ENCODE measurements around the gene MTAP. TPM values are rescaled to one million over a fixed set of nuclear protein-coding genes. Genes with fewer than 3 reads are reported as not detected.

Gene MTAP
- total RNA-seq, 1 donor from 2014 or later = 35.2 TPM

GRCh38 chr9:21923694-21924093, 121.3 kb downstream of the MTAP start:
- no peak for TF ChIP-seq CTCF (IDR thresholded peaks at IDR 0.05)
- Histone ChIP-seq H3K36me3 (no peaks in the 10 kb centered on the region), H3K27ac (no peak overlapping the region), H3K4me1 (peaks cover 8% of the 10 kb centered on the region), H3K4me3 (no peak overlapping the region), H3K9me3 (no peaks in the 10 kb centered on the region), H3K27me3 (ENCODE audit: low read depth) (no peaks in the 10 kb centered on the region)
- intact Hi-C loops (cut with DNase I) = no loop called here
- no peak for DNase-seq
- ATAC-seq = no peak

GRCh38 chr9:21927752-21928151, 125.3 kb downstream of the MTAP start:
- TF ChIP-seq CTCF (IDR thresholded peaks at IDR 0.05) = no peak
- intact Hi-C loops (cut with DNase I) = no loop called here
- Histone ChIP-seq H3K4me1 (no peaks in the 10 kb centered on the region), H3K9me3 (no peaks in the 10 kb centered on the region), H3K36me3 (no peaks in the 10 kb centered on the region), H3K4me3 (no peak overlapping the region), H3K27me3 (ENCODE audit: low read depth) (no peaks in the 10 kb centered on the region), H3K27ac (no peak overlapping the region)
- DNase-seq (no peak), ATAC-seq (no peak)

- Histone ChIP-seq H3K4me3 (no peak overlapping the region), H3K27ac (no peak overlapping the region), H3K27me3 (ENCODE audit: low read depth) (no peaks in the 10 kb centered on the region), H3K36me3 (no peaks in the 10 kb centered on the region), H3K4me1 (no peaks in the 10 kb centered on the region), H3K9me3 (no peaks in the 10 kb centered on the region)
- TF ChIP-seq CTCF (IDR thresholded peaks at IDR 0.05) = no peak
- intact Hi-C loops (cut with DNase I) = no loop called here
- ATAC-seq (no peak), DNase-seq (no peak)
Measured at GRCh38 chr9:21931428-21931827, 129.0 kb downstream of the MTAP start.

GRCh38 chr9:21933281-21933680, 130.8 kb downstream of the MTAP start:
- ATAC-seq (no peak), DNase-seq (no peak)
- no peaks in the 10 kb centered on the region for H3K27me3 ChIP-seq (ENCODE audit: low read depth)
- H3K9me3 ChIP-seq = no peaks in the 10 kb centered on the region
- no peak overlapping the region for H3K27ac ChIP-seq
- no peaks in the 10 kb centered on the region for H3K36me3 ChIP-seq
- intact Hi-C loops (cut with DNase I) = no loop called here
- no peak for TF ChIP-seq CTCF (IDR thresholded peaks at IDR 0.05)
- H3K4me1 ChIP-seq = no peaks in the 10 kb centered on the region
- no peak overlapping the region for H3K4me3 ChIP-seq

- H3K27ac ChIP-seq = no peak overlapping the region
- TF ChIP-seq CTCF (IDR thresholded peaks at IDR 0.05) = no peak
- no peak overlapping the region for H3K4me3 ChIP-seq
- no peaks in the 10 kb centered on the region for H3K4me1 ChIP-seq
- DNase-seq = no peak
- intact Hi-C loops (cut with DNase I) = no loop called here
- no peaks in the 10 kb centered on the region for H3K9me3 ChIP-seq
- no peaks in the 10 kb centered on the region for H3K27me3 ChIP-seq (ENCODE audit: low read depth)
- no peak for ATAC-seq
- H3K36me3 ChIP-seq = no peaks in the 10 kb centered on the region
Measured at GRCh38 chr9:21933865-21934264, 131.4 kb downstream of the MTAP start.

GRCh38 chr9:21935631-21936030, 133.2 kb downstream of the MTAP start:
- H3K27ac ChIP-seq = no peak overlapping the region
- no peaks in the 10 kb centered on the region for H3K4me1 ChIP-seq
- TF ChIP-seq CTCF (IDR thresholded peaks at IDR 0.05) = no peak
- H3K36me3 ChIP-seq = no peaks in the 10 kb centered on the region
- no peak overlapping the region for H3K4me3 ChIP-seq
- no peaks in the 10 kb centered on the region for H3K27me3 ChIP-seq (ENCODE audit: low read depth)
- intact Hi-C loops (cut with DNase I) = no loop called here
- H3K9me3 ChIP-seq = no peaks in the 10 kb centered on the region
- DNase-seq (no peak), ATAC-seq (no peak)

All from lower lobe of right lung (tissue), 2 donors.